GM23338 (cell line): ENCODE data around the gene WEE2. TPM values are rescaled to one million over a fixed set of nuclear protein-coding genes. Genes with fewer than 3 reads are reported as not detected.

Source experiments
- ATAC-seq: fragments of 200-7000 bp; cut with Tn5 transposase; 3 replicates; pipeline ENCODE4 v1.9.1; 2020
- DNase-seq: peaks from one replicate; pipeline ENCODE4 v3.0.0-alpha.2; 2015; ENCODE audit warnings: low spot score
- H2AFZ ChIP-seq: fragments of 200-600 bp; sonication (generic); 2 replicates; pipeline ENCODE4 v1.8.0; 2016; ENCODE audit warnings: antibody characterized with exemption, mild to moderate bottlenecking, moderate library complexity
- H3F3A ChIP-seq: fragments of 200-600 bp; sonication (generic); replicated peaks from 2 replicates; pipeline ENCODE4 v1.8.0; 2017; ENCODE audit warnings: antibody characterized with exemption, mixed run types, low read depth
- H3K27ac ChIP-seq: fragments of 200-600 bp; sonication (generic); 2 replicates; pipeline ENCODE4 v1.6.1; 2016; ENCODE audit warnings: low read depth
- H3K27me3 ChIP-seq: fragments of 200-600 bp; sonication (generic); 2 replicates; pipeline ENCODE4 v1.8.0; 2016; ENCODE audit warnings: mild to moderate bottlenecking, mixed run types, moderate library complexity; ENCODE audit not compliant: insufficient read depth
- H3K36me3 ChIP-seq: fragments of 200-600 bp; sonication (generic); 2 replicates; pipeline ENCODE4 v1.8.0; 2016; ENCODE audit warnings: mild to moderate bottlenecking; ENCODE audit not compliant: insufficient read depth
- H3K4me1 ChIP-seq: fragments of 200-600 bp; sonication (generic); 2 replicates; pipeline ENCODE4 v1.8.0; 2016; ENCODE audit warnings: mild to moderate bottlenecking, moderate library complexity; ENCODE audit not compliant: insufficient read depth
- H3K4me2 ChIP-seq: fragments of 200-600 bp; sonication (generic); 2 replicates; pipeline ENCODE4 v1.7.1; 2017; ENCODE audit warnings: mixed run types
- H3K4me3 ChIP-seq: fragments of 200-600 bp; sonication (generic); 2 replicates; pipeline ENCODE4 v1.6.1; 2016; ENCODE audit warnings: mixed run types
- H3K79me2 ChIP-seq: fragments of 200-600 bp; sonication (generic); replicated peaks from 2 replicates; pipeline ENCODE4 v1.8.0; 2017; ENCODE audit warnings: mild to moderate bottlenecking; ENCODE audit not compliant: insufficient read depth
- H3K9me2 ChIP-seq: fragments of 200-600 bp; sonication (generic); 2 replicates; pipeline ENCODE4 v1.8.0; 2017; ENCODE audit not compliant: insufficient read depth
- H4K20me1 ChIP-seq: fragments of 200-600 bp; sonication (generic); replicated peaks from 2 replicates; pipeline ENCODE4 v1.8.0; 2017; ENCODE audit warnings: mild to moderate bottlenecking; ENCODE audit not compliant: insufficient read depth
- H3K27ac Mint-ChIP-seq: 2 replicates; pipeline ENCODE4 v1.8.0; 2020; ENCODE audit warnings: inconsistent platforms, mild to moderate bottlenecking, moderate library complexity, mixed read lengths
- H3K27me3 Mint-ChIP-seq: 3 replicates; pipeline ENCODE4 v1.8.0; 2022; ENCODE audit warnings: low read depth, mild to moderate bottlenecking, moderate library complexity, mixed read lengths, inconsistent platforms; ENCODE audit not compliant: insufficient read depth, poor library complexity
- H3K36me3 Mint-ChIP-seq: 3 replicates; pipeline ENCODE4 v1.8.0; 2021; ENCODE audit warnings: low read depth, mild to moderate bottlenecking, inconsistent platforms, moderate library complexity, mixed read lengths
- H3K4me1 Mint-ChIP-seq: 3 replicates; pipeline ENCODE4 v1.8.0; 2020; ENCODE audit warnings: mild to moderate bottlenecking, inconsistent platforms, mixed read lengths
- H3K4me3 Mint-ChIP-seq: 3 replicates; pipeline ENCODE4 v1.8.0; 2021; ENCODE audit warnings: moderate library complexity, mild to moderate bottlenecking, inconsistent platforms, mixed read lengths
- H3K9me3 Mint-ChIP-seq: 3 replicates; pipeline ENCODE4 v1.8.0; 2020; ENCODE audit warnings: moderate library complexity, mild to moderate bottlenecking, inconsistent platforms, mixed read lengths
- EZH2 ChIP-seq: fragments of 200-600 bp; sonication (generic); IDR thresholded peaks from one replicate; pipeline ENCODE4 v1.8.0; 2017; ENCODE audit warnings: antibody characterized with exemption, mild to moderate bottlenecking, low read depth; ENCODE audit not compliant: unreplicated experiment
- EZH2phosphoT487 ChIP-seq: fragments of 200-600 bp; sonication (generic); IDR thresholded peaks from one replicate; pipeline ENCODE4 v1.8.1; 2018; ENCODE audit warnings: antibody characterized with exemption; ENCODE audit not compliant: unreplicated experiment
- JUNB ChIP-seq: IDR thresholded peaks from one replicate; pipeline ENCODE4 v1.6.1; 2016; ENCODE audit warnings: antibody characterized with exemption; ENCODE audit not compliant: unreplicated experiment
- STAT1 ChIP-seq: IDR thresholded peaks from one replicate; pipeline ENCODE4 v1.6.1; 2016; ENCODE audit warnings: antibody characterized with exemption; ENCODE audit not compliant: unreplicated experiment
- polyA plus RNA-seq: library from polyadenylated mRNA; unstranded; fragments of >200 nt; fragmentation: Nextera tagmentation; extraction: Ambion mirVana; gene quantifications from 2 replicates; pipeline ENCODE4 v1.2.1, GENCODE V29; 2016
- total RNA-seq: library from RNA; depleted of rRNA; stranded (reverse); fragments of >200 nt; shearing (Covaris generic); gene quantifications from 2 replicates; pipeline ENCODE4 v1.2.3, GENCODE V29; 2014
- TF ChIP-seq, protein P1 (sequence below): fragments of 250-450 bp; sonication (Bioruptor Pico); IDR thresholded peaks from 2 replicates; pipeline ENCODE4 v1.5.0; 2020; ENCODE audit warnings: mild to moderate bottlenecking, moderate library complexity

WEE2 gene
- total and polyA plus RNA-seq, 2 experiments from 2014 or later, result not detected

DNA sequence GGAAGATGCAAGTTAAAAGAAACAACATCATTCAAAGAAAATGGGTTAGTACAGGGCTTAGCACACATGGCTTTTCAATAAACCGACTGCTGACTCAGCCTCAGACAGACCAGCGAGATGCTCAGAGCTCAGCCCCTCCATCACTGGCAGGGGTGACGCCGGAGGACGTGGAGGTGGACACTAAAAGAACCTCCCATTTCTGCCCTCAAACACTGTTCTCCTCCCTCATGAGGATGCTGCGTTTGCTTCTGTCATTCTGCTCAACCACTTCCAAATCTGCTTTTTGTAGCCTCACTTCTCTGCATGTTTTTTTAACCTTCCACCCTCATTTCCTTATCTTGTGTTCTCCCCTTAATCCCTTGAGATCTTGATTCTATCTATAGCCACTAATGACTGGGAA, 21.5 kb upstream of the WEE2 start:
- H3K27ac Mint-ChIP-seq, result no peak overlapping the region
- Histone ChIP-seq H3K27me3 (no peaks in the 10 kb centered on the region), H3K4me2 (no peak overlapping the region), H3K36me3 (no peaks in the 10 kb centered on the region), H4K20me1 (peaks cover 9% of the 10 kb centered on the region; the same call in 1 of the 2 replicates), H3K9me2 (no peaks in the 10 kb centered on the region), H3K79me2 (peaks cover 33% of the 10 kb centered on the region), H3K4me3 (no peak overlapping the region), H2AFZ (no peak overlapping the region), H3K27ac (0 out of 2 replicates have a peak overlapping the region, but pooled peaks have one; percentile 29), H3F3A (no peaks in the 10 kb centered on the region), H3K4me1 (peaks cover 16% of the 10 kb centered on the region)
- DNase-seq (no peak), ATAC-seq (no peak)
- peaks cover 5% of the 10 kb centered on the region; the same call in 2 of the 3 replicates for H3K36me3 Mint-ChIP-seq
- H3K4me3 Mint-ChIP-seq, result no peak overlapping the region
- H3K27me3 Mint-ChIP-seq, result no peaks in the 10 kb centered on the region
- TF ChIP-seq EZH2, result no peak
- TF ChIP-seq, protein P1, sequence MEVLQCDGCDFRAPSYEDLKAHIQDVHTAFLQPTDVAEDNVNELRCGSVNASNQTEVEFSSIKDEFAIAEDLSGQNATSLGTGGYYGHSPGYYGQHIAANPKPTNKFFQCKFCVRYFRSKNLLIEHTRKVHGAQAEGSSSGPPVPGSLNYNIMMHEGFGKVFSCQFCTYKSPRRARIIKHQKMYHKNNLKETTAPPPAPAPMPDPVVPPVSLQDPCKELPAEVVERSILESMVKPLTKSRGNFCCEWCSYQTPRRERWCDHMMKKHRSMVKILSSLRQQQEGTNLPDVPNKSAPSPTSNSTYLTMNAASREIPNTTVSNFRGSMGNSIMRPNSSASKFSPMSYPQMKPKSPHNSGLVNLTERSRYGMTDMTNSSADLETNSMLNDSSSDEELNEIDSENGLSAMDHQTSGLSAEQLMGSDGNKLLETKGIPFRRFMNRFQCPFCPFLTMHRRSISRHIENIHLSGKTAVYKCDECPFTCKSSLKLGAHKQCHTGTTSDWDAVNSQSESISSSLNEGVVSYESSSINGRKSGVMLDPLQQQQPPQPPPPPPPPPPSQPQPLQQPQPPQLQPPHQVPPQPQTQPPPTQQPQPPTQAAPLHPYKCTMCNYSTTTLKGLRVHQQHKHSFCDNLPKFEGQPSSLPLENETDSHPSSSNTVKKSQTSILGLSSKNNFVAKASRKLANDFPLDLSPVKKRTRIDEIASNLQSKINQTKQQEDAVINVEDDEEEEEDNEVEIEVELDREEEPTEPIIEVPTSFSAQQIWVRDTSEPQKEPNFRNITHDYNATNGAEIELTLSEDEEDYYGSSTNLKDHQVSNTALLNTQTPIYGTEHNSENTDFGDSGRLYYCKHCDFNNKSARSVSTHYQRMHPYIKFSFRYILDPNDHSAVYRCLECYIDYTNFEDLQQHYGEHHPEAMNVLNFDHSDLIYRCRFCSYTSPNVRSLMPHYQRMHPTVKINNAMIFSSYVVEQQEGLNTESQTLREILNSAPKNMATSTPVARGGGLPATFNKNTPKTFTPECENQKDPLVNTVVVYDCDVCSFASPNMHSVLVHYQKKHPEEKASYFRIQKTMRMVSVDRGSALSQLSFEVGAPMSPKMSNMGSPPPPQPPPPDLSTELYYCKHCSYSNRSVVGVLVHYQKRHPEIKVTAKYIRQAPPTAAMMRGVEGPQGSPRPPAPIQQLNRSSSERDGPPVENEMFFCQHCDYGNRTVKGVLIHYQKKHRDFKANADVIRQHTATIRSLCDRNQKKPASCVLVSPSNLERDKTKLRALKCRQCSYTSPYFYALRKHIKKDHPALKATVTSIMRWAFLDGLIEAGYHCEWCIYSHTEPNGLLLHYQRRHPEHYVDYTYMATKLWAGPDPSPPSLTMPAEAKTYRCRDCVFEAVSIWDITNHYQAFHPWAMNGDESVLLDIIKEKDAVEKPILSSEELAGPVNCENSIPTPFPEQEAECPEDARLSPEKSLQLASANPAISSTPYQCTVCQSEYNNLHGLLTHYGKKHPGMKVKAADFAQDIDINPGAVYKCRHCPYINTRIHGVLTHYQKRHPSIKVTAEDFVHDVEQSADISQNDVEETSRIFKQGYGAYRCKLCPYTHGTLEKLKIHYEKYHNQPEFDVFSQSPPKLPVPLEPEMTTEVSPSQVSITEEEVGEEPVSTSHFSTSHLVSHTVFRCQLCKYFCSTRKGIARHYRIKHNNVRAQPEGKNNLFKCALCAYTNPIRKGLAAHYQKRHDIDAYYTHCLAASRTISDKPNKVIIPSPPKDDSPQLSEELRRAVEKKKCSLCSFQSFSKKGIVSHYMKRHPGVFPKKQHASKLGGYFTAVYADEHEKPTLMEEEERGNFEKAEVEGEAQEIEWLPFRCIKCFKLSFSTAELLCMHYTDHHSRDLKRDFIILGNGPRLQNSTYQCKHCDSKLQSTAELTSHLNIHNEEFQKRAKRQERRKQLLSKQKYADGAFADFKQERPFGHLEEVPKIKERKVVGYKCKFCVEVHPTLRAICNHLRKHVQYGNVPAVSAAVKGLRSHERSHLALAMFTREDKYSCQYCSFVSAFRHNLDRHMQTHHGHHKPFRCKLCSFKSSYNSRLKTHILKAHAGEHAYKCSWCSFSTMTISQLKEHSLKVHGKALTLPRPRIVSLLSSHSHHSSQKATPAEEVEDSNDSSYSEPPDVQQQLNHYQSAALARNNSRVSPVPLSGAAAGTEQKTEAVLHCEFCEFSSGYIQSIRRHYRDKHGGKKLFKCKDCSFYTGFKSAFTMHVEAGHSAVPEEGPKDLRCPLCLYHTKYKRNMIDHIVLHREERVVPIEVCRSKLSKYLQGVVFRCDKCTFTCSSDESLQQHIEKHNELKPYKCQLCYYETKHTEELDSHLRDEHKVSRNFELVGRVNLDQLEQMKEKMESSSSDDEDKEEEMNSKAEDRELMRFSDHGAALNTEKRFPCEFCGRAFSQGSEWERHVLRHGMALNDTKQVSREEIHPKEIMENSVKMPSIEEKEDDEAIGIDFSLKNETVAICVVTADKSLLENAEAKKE (CRISPR knock-in tag), result no peak
- no peak for TF ChIP-seq EZH2phosphoT487
- H3K4me1 Mint-ChIP-seq, result peaks cover 26% of the 10 kb centered on the region
- H3K9me3 Mint-ChIP-seq, result no peaks in the 10 kb centered on the region

DNA sequence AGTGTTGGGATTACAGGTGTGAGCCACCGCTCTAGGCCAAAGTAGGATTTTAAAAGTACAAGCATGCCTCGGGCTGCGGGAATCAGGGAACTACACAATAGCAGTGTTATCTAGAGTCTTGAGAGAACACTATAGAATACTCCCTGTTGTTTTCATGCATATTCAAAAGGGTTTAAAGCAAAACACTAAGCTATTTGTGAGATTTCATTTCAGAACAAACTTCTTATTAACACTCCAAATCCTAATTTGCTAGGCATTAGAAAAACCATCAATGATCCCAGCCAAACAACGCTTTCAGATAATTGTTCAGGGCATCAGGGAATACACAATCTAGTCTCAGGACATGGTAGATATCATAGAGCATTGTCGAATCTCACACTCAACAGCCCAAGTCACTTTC, 20.1 kb upstream of the WEE2 start:
- peaks cover 47% of the 10 kb centered on the region for H3K79me2 ChIP-seq
- DNase-seq (no peak), ATAC-seq (no peak; the same call in 2 of the 3 replicates)
- H3K27me3 ChIP-seq, result no peaks in the 10 kb centered on the region
- no peak overlapping the region for H3K27ac ChIP-seq
- H3K9me3 Mint-ChIP-seq, result no peaks in the 10 kb centered on the region
- peaks cover 34% of the 10 kb centered on the region for H3K4me1 Mint-ChIP-seq
- peaks cover 17% of the 10 kb centered on the region for H3K4me1 ChIP-seq
- no peak overlapping the region for H2AFZ ChIP-seq
- H3K4me3 ChIP-seq, result no peak overlapping the region
- H3F3A ChIP-seq, result no peaks in the 10 kb centered on the region
- peaks cover 9% of the 10 kb centered on the region; the same call in 1 of the 2 replicates for H4K20me1 ChIP-seq
- H3K27me3 Mint-ChIP-seq, result no peaks in the 10 kb centered on the region
- H3K4me2 ChIP-seq, result no peak overlapping the region
- H3K27ac Mint-ChIP-seq, result no peak overlapping the region
- H3K4me3 Mint-ChIP-seq, result no peak overlapping the region
- no peaks in the 10 kb centered on the region for H3K36me3 ChIP-seq
- no peaks in the 10 kb centered on the region for H3K9me2 ChIP-seq
- H3K36me3 Mint-ChIP-seq, result peaks cover 5% of the 10 kb centered on the region; the same call in 2 of the 3 replicates
- TF ChIP-seq, protein P1 (CRISPR knock-in tag), result no peak
- TF ChIP-seq JUNB (no peak), EZH2phosphoT487 (no peak), STAT1 (no peak)
